H9 (cell line): Measurements from ENCODE around the gene IL16. TPM values are rescaled to one million over a fixed set of nuclear protein-coding genes. Genes with fewer than 3 reads are reported as not detected.
A peak's percentile ranks its signal among the peaks of the same experiment; 100 is the strongest.

Source experiments
- DNase-seq: peaks from one replicate; pipeline ENCODE4 v3.0.0-alpha.2; 2017
- H2AFZ ChIP-seq: one replicate; pipeline ENCODE4 v1.6.1; 2013; ENCODE audit warnings: mild to moderate bottlenecking, low read length, control low read depth, moderate library complexity
- H2AK5ac ChIP-seq: 2 replicates; pipeline ENCODE4 v1.6.1; 2013; ENCODE audit warnings: low read length, control low read depth, mixed read lengths; ENCODE audit not compliant: insufficient read length
- H2BK120ac ChIP-seq: one replicate; pipeline ENCODE4 v1.6.1; 2013; ENCODE audit warnings: low read depth, mild to moderate bottlenecking, low read length, control low read depth, inconsistent platforms; ENCODE audit not compliant: poor library complexity, severe bottlenecking
- H2BK12ac ChIP-seq: 2 replicates; pipeline ENCODE4 v1.6.1; 2013; ENCODE audit warnings: low read length, control low read depth, mixed read lengths, low read depth; ENCODE audit not compliant: insufficient read length
- H2BK15ac ChIP-seq: 2 replicates; pipeline ENCODE4 v1.6.1; 2013; ENCODE audit warnings: low read depth, low read length, control low read depth
- H2BK20ac ChIP-seq: one replicate; pipeline ENCODE4 v1.6.1; 2013; ENCODE audit warnings: low read depth, mild to moderate bottlenecking, low read length, control low read depth, inconsistent platforms; ENCODE audit not compliant: poor library complexity, severe bottlenecking
- H2BK5ac ChIP-seq: 2 replicates; pipeline ENCODE4 v1.6.1; 2013; ENCODE audit warnings: low read length, control low read depth, mixed read lengths; ENCODE audit not compliant: insufficient read length
- H3K14ac ChIP-seq: 2 replicates; pipeline ENCODE4 v1.6.1; 2013; ENCODE audit warnings: low read length, control low read depth; ENCODE audit not compliant: insufficient read depth
- H3K18ac ChIP-seq: 2 replicates; pipeline ENCODE4 v1.6.1; 2013; ENCODE audit warnings: low read depth, mild to moderate bottlenecking, mixed read lengths, low read length, control low read depth; ENCODE audit not compliant: insufficient read length
- H3K23ac ChIP-seq: 2 replicates; pipeline ENCODE4 v1.6.1; 2013; ENCODE audit warnings: low read length, control low read depth, mixed read lengths, low read depth; ENCODE audit not compliant: insufficient read length
- H3K23me2 ChIP-seq: 2 replicates; pipeline ENCODE4 v1.6.1; 2013; ENCODE audit warnings: low read depth, mild to moderate bottlenecking, mixed read lengths, low read length, control low read depth; ENCODE audit not compliant: insufficient read length, poor library complexity, severe bottlenecking
- H3K27ac ChIP-seq: 2 replicates; pipeline ENCODE4 v1.5.1; 2013; ENCODE audit warnings: low read length, control low read depth, mixed read lengths, low read depth; ENCODE audit not compliant: insufficient read length
- H3K27me3 ChIP-seq: 2 replicates; pipeline ENCODE4 v1.6.1; 2013; ENCODE audit warnings: low read length, control low read depth, inconsistent platforms; ENCODE audit not compliant: insufficient read depth
- H3K4ac ChIP-seq: 2 replicates; pipeline ENCODE4 v1.6.1; 2013; ENCODE audit warnings: low read depth, mild to moderate bottlenecking, control low read depth, inconsistent platforms, low read length, moderate library complexity
- H3K4me1 ChIP-seq: 2 replicates; pipeline ENCODE4 v1.6.1; 2013; ENCODE audit warnings: low read length, control low read depth, inconsistent platforms; ENCODE audit not compliant: insufficient read depth
- H3K4me2 ChIP-seq: 2 replicates; pipeline ENCODE4 v1.6.1; 2013; ENCODE audit warnings: low read length, control low read depth, mixed read lengths; ENCODE audit not compliant: insufficient read length, insufficient read depth
- H3K56ac ChIP-seq: 2 replicates; pipeline ENCODE4 v1.6.1; 2013; ENCODE audit warnings: low read depth, mild to moderate bottlenecking, mixed read lengths, low read length, control low read depth; ENCODE audit not compliant: insufficient read length
- H3K79me1 ChIP-seq: 2 replicates; pipeline ENCODE4 v1.6.1; 2013; ENCODE audit warnings: low read depth, mild to moderate bottlenecking, moderate library complexity, low read length, control low read depth, inconsistent platforms; ENCODE audit not compliant: insufficient read depth, poor library complexity, severe bottlenecking
- H3K79me2 ChIP-seq: 2 replicates; pipeline ENCODE4 v1.6.1; 2013; ENCODE audit warnings: low read length, control low read depth, inconsistent platforms; ENCODE audit not compliant: insufficient read depth
- H3K9ac ChIP-seq: 2 replicates; pipeline ENCODE4 v1.6.1; 2013; ENCODE audit warnings: low read length, control low read depth, mixed read lengths; ENCODE audit not compliant: insufficient read length; ENCODE audit errors: extremely low read depth
- H3K9me3 ChIP-seq: one replicate; pipeline ENCODE4 v1.6.1; 2013; ENCODE audit warnings: low read depth, low read length, inconsistent platforms; ENCODE audit not compliant: control insufficient read depth
- H3T11ph ChIP-seq: one replicate; pipeline ENCODE4 v1.6.1; 2013; ENCODE audit warnings: mild to moderate bottlenecking, low read length, control low read depth, inconsistent platforms
- H4K20me1 ChIP-seq: one replicate; pipeline ENCODE4 v1.6.1; 2013; ENCODE audit not compliant: control insufficient read depth, insufficient read length, insufficient read depth
- H4K5ac ChIP-seq: 2 replicates; pipeline ENCODE4 v1.6.1; 2013; ENCODE audit warnings: low read depth, mild to moderate bottlenecking, mixed read lengths, low read length, control low read depth; ENCODE audit not compliant: insufficient read length
- H4K8ac ChIP-seq: replicated peaks from 2 replicates; pipeline ENCODE4 v1.6.1; 2013; ENCODE audit warnings: low read length, control low read depth, mixed read lengths, low read depth; ENCODE audit not compliant: insufficient read length
- H4K91ac ChIP-seq: 2 replicates; pipeline ENCODE4 v1.6.1; 2013; ENCODE audit warnings: low read depth, mild to moderate bottlenecking, moderate library complexity, mixed read lengths, low read length, control low read depth; ENCODE audit not compliant: insufficient read length
- H3K27ac Mint-ChIP-seq, 3 experiments: 2 replicates in 2 of 3; 3 replicates in 1 of 3; pipeline ENCODE4 v1.8.0; 2020 to 2021; ENCODE audit warnings: mixed read lengths in 3 of 3, mild to moderate bottlenecking in 1 of 3, moderate library complexity in 1 of 3
- H3K27me3 Mint-ChIP-seq: 2 replicates; pipeline ENCODE4 v1.8.0; 2021; ENCODE audit warnings: low read depth, mild to moderate bottlenecking, moderate library complexity, mixed read lengths
- H3K36me3 Mint-ChIP-seq, 3 experiments: 2 replicates in 2 of 3; 3 replicates in 1 of 3; pipeline ENCODE4 v1.8.0; 2020 to 2021; ENCODE audit warnings: low read depth in 3 of 3, mixed read lengths in 3 of 3; ENCODE audit not compliant: insufficient read depth in 1 of 3
- H3K4me1 Mint-ChIP-seq, 2 experiments: 2 replicates each; pipeline ENCODE4 v1.8.0; 2020; ENCODE audit warnings: mixed read lengths in 2 of 2
- H3K4me3 Mint-ChIP-seq, 2 experiments: 2 replicates in 1 of 2; 3 replicates in 1 of 2; pipeline ENCODE4 v1.8.0; 2020 to 2021; ENCODE audit warnings: mild to moderate bottlenecking in 2 of 2, mixed read lengths in 2 of 2, moderate library complexity in 1 of 2
- H3K9me3 Mint-ChIP-seq, 2 experiments: 2 replicates in 1 of 2; 3 replicates in 1 of 2; pipeline ENCODE4 v1.8.0; 2020; ENCODE audit warnings: mild to moderate bottlenecking in 2 of 2, mixed read lengths in 2 of 2, moderate library complexity in 1 of 2
- CTCF ChIP-seq: fragments of 200-600 bp; sonication (generic); conservative IDR thresholded peaks from 3 replicates; pipeline ENCODE4 v1.8.0; 2021; ENCODE audit warnings: antibody characterized with exemption, mild to moderate bottlenecking
- WGBS: extraction: QIAGEN DNeasy Blood & Tissue Kit; methylation state at CpG from one replicate; pipeline ENCODE4 v1.1.7; 2013; ENCODE audit warnings: missing lambda C conversion rate, low lambda C conversion rate, mixed read lengths; ENCODE audit not compliant: insufficient read length; ENCODE audit errors: extremely low coverage; 5-methylcytosine and 5-hydroxymethylcytosine counted together
- total RNA-seq: library from RNA; stranded (reverse); gene quantifications from 2 replicates; pipeline ENCODE4 v1.2.1, GENCODE V29; 2021

The IL16 gene
- total RNA-seq, 1 experiment from 2014 or later: 0.28 TPM

DNA sequence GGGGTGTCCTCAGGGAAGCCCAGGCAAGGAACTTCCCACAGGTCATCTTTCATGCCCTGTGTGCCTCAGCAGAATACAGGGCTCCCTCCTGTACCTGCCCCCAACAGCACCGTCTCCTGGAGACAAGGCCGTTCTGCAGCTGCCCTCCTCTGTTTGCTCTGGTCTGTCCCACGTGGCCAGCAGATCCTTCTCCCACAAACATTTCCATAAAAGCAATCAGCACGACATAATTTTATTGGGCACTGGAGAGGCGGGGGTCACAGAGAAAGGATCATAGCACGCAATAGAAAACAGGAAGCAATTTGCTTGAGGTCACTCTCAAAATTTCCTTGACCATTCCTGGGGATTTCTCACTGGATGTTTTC, 97.8 kb downstream of the IL16 start:
- no CpG with 5 or more reads among the region's 6 CpGs for WGBS
- H4K91ac ChIP-seq: no peak overlapping the region
- H2BK12ac ChIP-seq: no peak overlapping the region
- H3K4me1 ChIP-seq: peaks cover 5% of the 10 kb centered on the region; the same call in 1 of the 2 replicates
- Mint-ChIP-seq H3K36me3 (no peaks in the 10 kb centered on the region), H3K27me3 (peaks cover 17% of the 10 kb centered on the region), H3K4me1 (peaks cover 11 to 18% of the 10 kb centered on the region in 2 experiments), H3K9me3 (no peaks in the 10 kb centered on the region), H3K27ac (no peak overlapping the region), H3K4me3 (no peak overlapping the region)
- no peak overlapping the region for H3K14ac ChIP-seq
- H3K4me2 ChIP-seq: no peak overlapping the region
- H2AK5ac ChIP-seq: no peak overlapping the region
- H4K20me1 ChIP-seq: no peaks in the 10 kb centered on the region
- no peak overlapping the region for H2BK5ac ChIP-seq
- no peak overlapping the region for H2AFZ ChIP-seq
- no peaks in the 10 kb centered on the region for H3K23me2 ChIP-seq
- no peak overlapping the region for H2BK15ac ChIP-seq
- H2BK120ac ChIP-seq: no peak overlapping the region
- H3K27ac ChIP-seq: no peak overlapping the region
- TF ChIP-seq CTCF: no peak; the same call in 2 of the 3 replicates
- no peaks in the 10 kb centered on the region for H3K79me1 ChIP-seq
- H3K4ac ChIP-seq: no peak overlapping the region
- no peak overlapping the region for H3K23ac ChIP-seq
- no peak overlapping the region for H4K8ac ChIP-seq
- no peaks in the 10 kb centered on the region for H3K79me2 ChIP-seq
- H2BK20ac ChIP-seq: no peak overlapping the region
- H3K18ac ChIP-seq: no peak overlapping the region
- DNase-seq: peak; percentile 48
- no peaks in the 10 kb centered on the region for H3K9me3 ChIP-seq
- no peak overlapping the region for H4K5ac ChIP-seq
- no peak overlapping the region for H3K56ac ChIP-seq
- no peaks in the 10 kb centered on the region for H3K27me3 ChIP-seq
- no peak overlapping the region for H3T11ph ChIP-seq
- no peak overlapping the region for H3K9ac ChIP-seq
